Aorta (tissue), 5 donors: Measurements from ENCODE around the gene ACOT7. TPM values are rescaled to one million over a fixed set of nuclear protein-coding genes. Genes with fewer than 3 reads are reported as not detected.

Source experiments
- ATAC-seq: fragments of 200-7000 bp; cut with Tn5 transposase; one replicate; pipeline ENCODE4 v1.9.1; 2022; ENCODE audit warnings: moderate library complexity; ENCODE audit not compliant: low FRiP score
- DNase-seq, 2 donors: peaks; one replicate each; pipeline ENCODE4 v3.0.0-alpha.2; 2020
- H3K27ac ChIP-seq, 2 donors: one replicate each; pipeline ENCODE4 v1.5.1; 2013; ENCODE audit warnings: low read length in 2 of 2, mild to moderate bottlenecking in 2 of 2, moderate library complexity in 2 of 2, control low read depth in 1 of 2, inconsistent platforms in 1 of 2, low read depth in 1 of 2
- H3K27me3 ChIP-seq, 2 donors: one replicate each; pipeline ENCODE4 v1.6.1; 2013; ENCODE audit warnings: control low read depth in 1 of 2, low read length in 1 of 2, mild to moderate bottlenecking in 1 of 2, moderate library complexity in 1 of 2; ENCODE audit not compliant: insufficient read depth in 2 of 2, control insufficient read depth in 1 of 2
- H3K36me3 ChIP-seq, 2 donors: one replicate each; pipeline ENCODE4 v1.6.1; 2013; ENCODE audit warnings: control low read depth in 1 of 2, low read length in 1 of 2, mild to moderate bottlenecking in 1 of 2; ENCODE audit not compliant: insufficient read depth in 2 of 2, control insufficient read depth in 1 of 2
- H3K4me1 ChIP-seq, 2 donors: one replicate each; pipeline ENCODE4 v1.6.1; 2013; ENCODE audit warnings: low read length in 2 of 2, control low read depth in 1 of 2, mild to moderate bottlenecking in 1 of 2, moderate library complexity in 1 of 2; ENCODE audit not compliant: insufficient read depth in 2 of 2, control insufficient read depth in 1 of 2
- H3K4me3 ChIP-seq, 2 donors: one replicate each; pipeline ENCODE4 v1.5.1; 2013; ENCODE audit warnings: low read length in 2 of 2, control low read depth in 1 of 2, mild to moderate bottlenecking in 1 of 2
- H3K9me3 ChIP-seq: one replicate; pipeline ENCODE4 v1.6.1; 2013; ENCODE audit warnings: mild to moderate bottlenecking, low read length; ENCODE audit not compliant: control insufficient read depth
- WGBS, 2 donors: extraction: QIAGEN DNeasy Blood & Tissue Kit; methylation state at CpG; one replicate each; pipeline ENCODE4 v1.1.7; 2013; 5-methylcytosine and 5-hydroxymethylcytosine counted together
- intact Hi-C, 2 donors: fragments of 100-400 bp; cut with DNase I; formaldehyde crosslinking; loops; one replicate each; pipeline versions ENCODE4 v1.14.2 to v1.15.0; 2022
- polyA plus RNA-seq, 2 donors: library from polyadenylated mRNA; stranded (reverse); fragments of 200-250 nt; gene quantifications; one replicate each; pipeline ENCODE4 v1.2.3, GENCODE V29; 2013
- total RNA-seq, 2 donors: library from RNA; stranded (reverse); fragmentation: NEBNext Ultra II Directional; extraction: Animal tissue kit (Norgen Biotek cat#: 25700); gene quantifications; one replicate each; pipeline ENCODE4 v1.2.1, GENCODE V29; 2021
- donor health status: healthy with polysubstance abuse.
- donor health status: Bipolar disorder and iron deficiency.
- donor health status: DM: no; HTN: no; CAD: no.
- donor health status: DM: no; HTN: no; CAD: no.
- donor health status: DM: yes; HTN: yes; CAD: no.

Gene ACOT7
- total and polyA plus RNA-seq, 4 donors: 12.5 to 22.6 (median 17.6) TPM

GRCh38 chr1:6360517-6361070 is 33.0 kb downstream of the ACOT7 start:
- DNase-seq: no peak
- WGBS, 2 donors: 86 to 89% methylated on average over 9 of the region's 9 CpGs
- no peaks in the 10 kb centered on the region for H3K27me3 ChIP-seq
- H3K9me3 ChIP-seq: no peaks in the 10 kb centered on the region
- no peak overlapping the region for H3K4me3 ChIP-seq
- ATAC-seq: no peak
- H3K4me1 ChIP-seq: no peaks in the 10 kb centered on the region
- no peak overlapping the region for H3K27ac ChIP-seq
- intact Hi-C loops: loop anchor here in 1 of 2 donors (5.0 kb wide), 1 partner anchor 47 kb away; no protein-coding TSS in a partner anchor
- H3K36me3 ChIP-seq: no peaks in the 10 kb centered on the region

- ATAC-seq: no peak
- no peaks in the 10 kb centered on the region for H3K9me3 ChIP-seq
- H3K4me3 ChIP-seq: no peak overlapping the region
- intact Hi-C loops: loop anchor here in 1 of 2 donors (5.0 kb wide), 1 partner anchor 47 kb away; no protein-coding TSS in a partner anchor
- H3K27ac ChIP-seq: peak overlapping the region in 1 of 2 donors; percentile 13
- H3K36me3 ChIP-seq: no peaks in the 10 kb centered on the region
- H3K4me1 ChIP-seq: no peaks in the 10 kb centered on the region
- 73 to 83% methylated on average over 7 to 9 of the region's 9 CpGs for WGBS, 2 donors
- DNase-seq: no peak
- no peaks in the 10 kb centered on the region for H3K27me3 ChIP-seq
These were observed 33.5 kb downstream of the ACOT7 start for GRCh38 chr1:6360117-6360496.

- peak; percentile 85 to 87 for DNase-seq
- H3K4me3 ChIP-seq: no peak overlapping the region
- WGBS, 2 donors: 24 to 45% methylated on average over 13 of the region's 13 CpGs
These were observed 34.1 kb downstream of the ACOT7 start for GRCh38 chr1:6359216-6360116.

GRCh38 chr1:6358757-6359201 is 34.8 kb downstream of the ACOT7 start:
- Histone ChIP-seq H3K4me3 (no peak overlapping the region), H3K36me3 (no peaks in the 10 kb centered on the region), H3K27ac (peak overlapping the region in 1 of 2 donors; percentile 70), H3K9me3 (no peaks in the 10 kb centered on the region), H3K4me1 (no peaks in the 10 kb centered on the region), H3K27me3 (no peaks in the 10 kb centered on the region)
- ATAC-seq (peak; percentile 65), DNase-seq (peak in 1 of 2 donors; percentile 74)
- WGBS, 2 donors: 26 to 41% methylated on average over 10 of the region's 10 CpGs
- intact Hi-C loops: loop anchor here in 1 of 2 donors (2.0 kb wide), 1 partner anchor 54 kb away; no protein-coding TSS in a partner anchor

More at GRCh38 chr1:6359216-6360116, 34.1 kb downstream of the ACOT7 start:
- no peaks in the 10 kb centered on the region for H3K27me3 ChIP-seq
- no peaks in the 10 kb centered on the region for H3K4me1 ChIP-seq
- peak; percentile 80 for ATAC-seq
- no peaks in the 10 kb centered on the region for H3K36me3 ChIP-seq
- intact Hi-C loops: loop anchor here (2.0 to 5.0 kb wide), 2 partner anchors 48 to 53 kb away; no protein-coding TSS in a partner anchor
- H3K9me3 ChIP-seq: no peaks in the 10 kb centered on the region
- H3K27ac ChIP-seq: peak overlapping the region in 1 of 2 donors; percentile 70

- H3K36me3 ChIP-seq: no peaks in the 10 kb centered on the region
- DNase-seq: no peak
- no peak overlapping the region for H3K27ac ChIP-seq
- 83 to 85% methylated on average over 10 of the region's 10 CpGs for WGBS, 2 donors
- no peak overlapping the region for H3K4me3 ChIP-seq
- intact Hi-C loops: loop anchor here in 1 of 2 donors (2.0 kb wide), 1 partner anchor 55 kb away; no protein-coding TSS in a partner anchor
- H3K27me3 ChIP-seq: no peaks in the 10 kb centered on the region
- peaks cover 0 to 2% of the 10 kb centered on the region in 2 donors for H3K4me1 ChIP-seq
- ATAC-seq: no peak
- no peaks in the 10 kb centered on the region for H3K9me3 ChIP-seq
These were observed 35.4 kb downstream of the ACOT7 start for GRCh38 chr1:6358144-6358624.

- Histone ChIP-seq H3K4me1 (peaks cover 0 to 2% of the 10 kb centered on the region in 2 donors), H3K27me3 (no peaks in the 10 kb centered on the region), H3K4me3 (no peak overlapping the region), H3K36me3 (no peaks in the 10 kb centered on the region), H3K27ac (no peak overlapping the region), H3K9me3 (no peaks in the 10 kb centered on the region)
- no peak for ATAC-seq
- no peak for DNase-seq
- intact Hi-C loops: no loop called here
- 90 to 93% methylated on average over 9 to 11 of the region's 11 CpGs for WGBS, 2 donors
These were observed 36.2 kb downstream of the ACOT7 start for GRCh38 chr1:6357243-6357936.

GRCh38 chr1:6355621-6356020 is 37.9 kb downstream of the ACOT7 start:
- WGBS, 2 donors: 96 to 98% methylated on average over 11 of the region's 11 CpGs
- no peak for DNase-seq
- ATAC-seq: no peak
- no peaks in the 10 kb centered on the region for H3K36me3 ChIP-seq
- no peak overlapping the region for H3K4me3 ChIP-seq
- H3K4me1 ChIP-seq: peaks cover 0 to 2% of the 10 kb centered on the region in 2 donors
- H3K27ac ChIP-seq: no peak overlapping the region
- intact Hi-C loops: no loop called here
- no peaks in the 10 kb centered on the region for H3K9me3 ChIP-seq
- no peaks in the 10 kb centered on the region for H3K27me3 ChIP-seq

GRCh38 chr1:6354659-6355317 is 38.8 kb downstream of the ACOT7 start:
- Histone ChIP-seq H3K4me3 (no peak overlapping the region), H3K36me3 (no peaks in the 10 kb centered on the region), H3K9me3 (no peaks in the 10 kb centered on the region), H3K27ac (no peak overlapping the region), H3K27me3 (no peaks in the 10 kb centered on the region), H3K4me1 (peaks cover 0 to 2% of the 10 kb centered on the region in 2 donors)
- no peak for ATAC-seq
- DNase-seq: no peak
- 95 to 97% methylated on average over 12 of the region's 12 CpGs for WGBS, 2 donors
- intact Hi-C loops: no loop called here
